ENCODE data around the gene CALCOCO1. TPM values are rescaled to one million over a fixed set of nuclear protein-coding genes. Genes with fewer than 3 reads are reported as not detected.

The CALCOCO1 gene
- total and polyA plus RNA-seq, 2 experiments from 2014 or later, result 155 to 243 TPM

DNA sequence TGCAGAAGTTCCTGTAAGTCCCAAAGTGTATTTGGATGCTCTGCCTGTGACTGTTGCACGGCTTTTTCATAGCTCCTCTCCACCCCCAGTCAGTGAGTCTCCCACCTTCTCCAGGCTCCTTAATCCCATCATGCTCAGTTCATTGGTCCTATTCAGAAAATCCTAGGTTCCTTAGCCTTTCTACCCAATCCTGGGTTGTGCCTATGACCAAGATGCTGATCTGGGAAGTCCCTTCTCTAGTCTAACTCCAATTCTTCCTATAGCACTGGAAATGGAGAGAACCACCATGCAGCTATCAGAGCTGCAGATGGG, 16.8 kb upstream of the CALCOCO1 start:
- Histone ChIP-seq H3K27ac (no peak overlapping the region), H3K9me3 (ENCODE audit: low read depth) (no peaks in the 10 kb centered on the region), H3K4me3 (no peak overlapping the region), H2AFZ (no peak overlapping the region), H3K79me2 (ENCODE audit: insufficient read depth) (no peaks in the 10 kb centered on the region), H3K9ac (no peak overlapping the region), H3K4me2 (ENCODE audit: unreplicated experiment) (no peak overlapping the region), H3K9me2 (ENCODE audit: insufficient read depth) (no peaks in the 10 kb centered on the region), H4K20me1 (ENCODE audit: insufficient read depth) (no peaks in the 10 kb centered on the region), H3K4me1 (ENCODE audit: insufficient read depth) (peaks cover 4% of the 10 kb centered on the region; the same call in 1 of the 2 replicates), H3K27me3 (replicated peaks; ENCODE audit: insufficient read depth) (peaks cover 58% of the 10 kb centered on the region), H3F3A (ENCODE audit: insufficient read depth) (no peaks in the 10 kb centered on the region), H3K36me3 (ENCODE audit: low read depth) (no peaks in the 10 kb centered on the region)
- no peak for TF ChIP-seq EZH2phosphoT487 (IDR thresholded peaks at IDR 0.05; ENCODE audit: insufficient read depth, low read depth)
- no peak for TF ChIP-seq EZH2 (IDR thresholded peaks at IDR 0.05; ENCODE audit: insufficient read depth, poor library complexity, severe bottlenecking)
- in situ Hi-C loops (cut with MboI), result loop anchor here (5.0 to 10.0 kb wide), 2 partner anchors 42 to 199 kb away; no protein-coding TSS in a partner anchor
- whole genome bisulfite sequencing, 2 experiments (ENCODE audit: low coverage in 1 of 2, low lambda C conversion rate in 2 of 2, missing lambda C conversion rate in 2 of 2), result 55 to 65% methylated on average over 1 of the region's 1 CpG
- no peak for DNase-seq

- Histone ChIP-seq H4K20me1 (ENCODE audit: insufficient read depth) (no peaks in the 10 kb centered on the region), H3K36me3 (ENCODE audit: low read depth) (no peaks in the 10 kb centered on the region), H3K9me2 (ENCODE audit: insufficient read depth) (no peaks in the 10 kb centered on the region), H3K27ac (no peak overlapping the region), H3K4me1 (ENCODE audit: insufficient read depth) (peaks cover 4% of the 10 kb centered on the region; the same call in 1 of the 2 replicates), H3F3A (ENCODE audit: insufficient read depth) (no peaks in the 10 kb centered on the region), H3K9me3 (ENCODE audit: low read depth) (no peaks in the 10 kb centered on the region), H3K79me2 (ENCODE audit: insufficient read depth) (no peaks in the 10 kb centered on the region), H3K27me3 (replicated peaks; ENCODE audit: insufficient read depth) (peaks cover 58% of the 10 kb centered on the region), H3K9ac (no peak overlapping the region), H3K4me3 (no peak overlapping the region), H3K4me2 (ENCODE audit: unreplicated experiment) (no peak overlapping the region), H2AFZ (no peak overlapping the region)
- WGBS, 2 experiments (ENCODE audit: low coverage in 1 of 2, low lambda C conversion rate in 2 of 2, missing lambda C conversion rate in 2 of 2), result 12 to 17% methylated on average over 16 of the region's 16 CpGs
- DNase-seq, result peak; percentile 65
- in situ Hi-C loops (cut with MboI), result loop anchor here (5.0 to 10.0 kb wide), 2 partner anchors 41 to 199 kb away; no protein-coding TSS in a partner anchor
- no peak for TF ChIP-seq EZH2phosphoT487 (IDR thresholded peaks at IDR 0.05; ENCODE audit: insufficient read depth, low read depth)
- TF ChIP-seq EZH2 (IDR thresholded peaks at IDR 0.05; ENCODE audit: insufficient read depth, poor library complexity, severe bottlenecking), result no peak
Measured at GRCh38 chr12:53743266-53744129, 16.2 kb upstream of the CALCOCO1 start.

GRCh38 chr12:53740130-53740491, 12.9 kb upstream of the CALCOCO1 start:
- H3K36me3 ChIP-seq (ENCODE audit: low read depth), result no peaks in the 10 kb centered on the region
- H3K79me2 ChIP-seq (ENCODE audit: insufficient read depth), result no peaks in the 10 kb centered on the region
- TF ChIP-seq EZH2 (IDR thresholded peaks at IDR 0.05; ENCODE audit: insufficient read depth, poor library complexity, severe bottlenecking), result no peak
- TF ChIP-seq EZH2phosphoT487 (IDR thresholded peaks at IDR 0.05; ENCODE audit: insufficient read depth, low read depth), result no peak
- H3K27ac ChIP-seq, result no peak overlapping the region
- in situ Hi-C loops (cut with MboI), result loop anchor here (5.0 to 10.0 kb wide), 2 partner anchors 38 to 195 kb away; no protein-coding TSS in a partner anchor
- no peaks in the 10 kb centered on the region for H3K9me2 ChIP-seq (ENCODE audit: insufficient read depth)
- H3F3A ChIP-seq (ENCODE audit: insufficient read depth), result no peaks in the 10 kb centered on the region
- peaks cover 58% of the 10 kb centered on the region for H3K27me3 ChIP-seq (replicated peaks; ENCODE audit: insufficient read depth)
- DNase-seq, result no peak
- 48 to 50% methylated on average over 3 of the region's 3 CpGs for WGBS, 2 experiments (ENCODE audit: low coverage in 1 of 2, low lambda C conversion rate in 2 of 2, missing lambda C conversion rate in 2 of 2)
- H4K20me1 ChIP-seq (ENCODE audit: insufficient read depth), result no peaks in the 10 kb centered on the region
- no peak overlapping the region for H3K9ac ChIP-seq
- peaks cover 4% of the 10 kb centered on the region; the same call in 1 of the 2 replicates for H3K4me1 ChIP-seq (ENCODE audit: insufficient read depth)
- no peak overlapping the region for H2AFZ ChIP-seq
- no peak overlapping the region for H3K4me3 ChIP-seq
- no peak overlapping the region for H3K4me2 ChIP-seq (ENCODE audit: unreplicated experiment)
- no peaks in the 10 kb centered on the region for H3K9me3 ChIP-seq (ENCODE audit: low read depth)

GRCh38 chr12:53739214-53740129, 12.2 kb upstream of the CALCOCO1 start:
- DNase-seq, result peak; percentile 39
- WGBS, 2 experiments (ENCODE audit: low coverage in 1 of 2, low lambda C conversion rate in 2 of 2, missing lambda C conversion rate in 2 of 2), result 5 to 6% methylated on average over 42 to 50 of the region's 50 CpGs
- H3K27ac ChIP-seq, result no peak overlapping the region
- peaks cover 51% of the 10 kb centered on the region for H3K27me3 ChIP-seq (replicated peaks; ENCODE audit: insufficient read depth)
- H3K9ac ChIP-seq, result no peak overlapping the region
- H3K4me1 ChIP-seq (ENCODE audit: insufficient read depth), result peaks cover 4% of the 10 kb centered on the region; the same call in 1 of the 2 replicates
- H3K4me3 ChIP-seq, result 0 out of 2 replicates have a peak overlapping the region, but pooled peaks have one; percentile 32
- H3K36me3 ChIP-seq (ENCODE audit: low read depth), result no peaks in the 10 kb centered on the region
- H3F3A ChIP-seq (ENCODE audit: insufficient read depth), result no peaks in the 10 kb centered on the region
- in situ Hi-C loops (cut with MboI), result loop anchor here (5.0 to 10.0 kb wide), 2 partner anchors 37 to 195 kb away; no protein-coding TSS in a partner anchor
- H3K79me2 ChIP-seq (ENCODE audit: insufficient read depth), result no peaks in the 10 kb centered on the region
- H4K20me1 ChIP-seq (ENCODE audit: insufficient read depth), result no peaks in the 10 kb centered on the region
- H3K4me2 ChIP-seq (ENCODE audit: unreplicated experiment), result peak overlapping the region; percentile 62
- no peaks in the 10 kb centered on the region for H3K9me3 ChIP-seq (ENCODE audit: low read depth)
- TF ChIP-seq EZH2 (IDR thresholded peaks at IDR 0.05; ENCODE audit: insufficient read depth, poor library complexity, severe bottlenecking), result peak; percentile 62
- TF ChIP-seq EZH2phosphoT487 (IDR thresholded peaks at IDR 0.05; ENCODE audit: insufficient read depth, low read depth), result no peak
- H2AFZ ChIP-seq, result no peak overlapping the region
- H3K9me2 ChIP-seq (ENCODE audit: insufficient read depth), result no peaks in the 10 kb centered on the region
